Thymus (tissue), 11 donors: ENCODE data around the gene EEFSEC. TPM values are rescaled to one million over a fixed set of nuclear protein-coding genes. Genes with fewer than 3 reads are reported as not detected.
A peak's percentile ranks its signal among the peaks of the same experiment; 100 is the strongest.

Experiments used
- DNase-seq, 9 donors: peaks; one replicate each; pipeline ENCODE4 v3.0.0-alpha.2; 2013; ENCODE audit warnings: low spot score in 9 of 9, low read depth in 6 of 9, missing footprints in 1 of 9
- H3K27ac ChIP-seq, 2 donors: one replicate each; pipeline ENCODE4 v1.5.1; 2013; ENCODE audit warnings: control low read depth in 1 of 2, low read depth in 1 of 2, low read length in 1 of 2, mild to moderate bottlenecking in 1 of 2, moderate library complexity in 1 of 2
- H3K27me3 ChIP-seq, 2 donors: one replicate each; pipeline ENCODE4 v1.5.1; 2013; ENCODE audit warnings: low read length in 1 of 2; ENCODE audit not compliant: control insufficient read depth in 2 of 2, insufficient read depth in 1 of 2
- H3K36me3 ChIP-seq, 2 donors: one replicate each; pipeline ENCODE4 v1.5.1; 2013; ENCODE audit warnings: low read length in 1 of 2, mild to moderate bottlenecking in 1 of 2, moderate library complexity in 1 of 2; ENCODE audit not compliant: control insufficient read depth in 2 of 2, insufficient read depth in 2 of 2
- H3K4me1 ChIP-seq, 2 donors: one replicate each; pipeline ENCODE4 v1.5.1; 2013; ENCODE audit warnings: low read length in 2 of 2; ENCODE audit not compliant: control insufficient read depth in 2 of 2, insufficient read depth in 2 of 2
- H3K4me3 ChIP-seq, 2 donors: one replicate each; pipeline ENCODE4 v1.5.1; 2013; ENCODE audit warnings: low read length in 2 of 2, control low read depth in 1 of 2, mild to moderate bottlenecking in 1 of 2
- H3K9me3 ChIP-seq, 2 donors: one replicate each; pipeline ENCODE4 v1.5.1; 2013; ENCODE audit warnings: low read length in 1 of 2, mild to moderate bottlenecking in 1 of 2; ENCODE audit not compliant: control insufficient read depth in 2 of 2, insufficient read depth in 1 of 2
- WGBS: extraction: QIAGEN DNeasy Blood & Tissue Kit; methylation state at CpG from one replicate; pipeline ENCODE4 v1.1.7; 2013; 5-methylcytosine and 5-hydroxymethylcytosine counted together
- polyA plus RNA-seq: library from polyadenylated mRNA; stranded (reverse); fragments of 200-250 nt; gene quantifications from one replicate; pipeline ENCODE4 v1.2.3, GENCODE V29; 2013
- total RNA-seq: library from RNA; stranded (reverse); fragments of 120-200 nt; gene quantifications from one replicate; pipeline ENCODE4 v1.2.4, GENCODE V29; 2013
- donor health status: healthy.

EEFSEC gene
- total and polyA plus RNA-seq, 2 donors = 6.5 to 13.1 TPM

- peaks cover 0 to 10% of the 10 kb centered on the region in 2 donors for H3K9me3 ChIP-seq
- H3K36me3 ChIP-seq = no peaks in the 10 kb centered on the region
- H3K4me1 ChIP-seq = peaks cover 0 to 12% of the 10 kb centered on the region in 2 donors
- H3K4me3 ChIP-seq = no peak overlapping the region
- WGBS = 86% methylated on average over 3 of the region's 3 CpGs
- no peak overlapping the region for H3K27ac ChIP-seq
- no peak for DNase-seq
- peaks cover 0 to 34% of the 10 kb centered on the region in 2 donors for H3K27me3 ChIP-seq
Observed at GRCh38 chr3:128443771-128444170, 290.5 kb downstream of the EEFSEC start.

DNA sequence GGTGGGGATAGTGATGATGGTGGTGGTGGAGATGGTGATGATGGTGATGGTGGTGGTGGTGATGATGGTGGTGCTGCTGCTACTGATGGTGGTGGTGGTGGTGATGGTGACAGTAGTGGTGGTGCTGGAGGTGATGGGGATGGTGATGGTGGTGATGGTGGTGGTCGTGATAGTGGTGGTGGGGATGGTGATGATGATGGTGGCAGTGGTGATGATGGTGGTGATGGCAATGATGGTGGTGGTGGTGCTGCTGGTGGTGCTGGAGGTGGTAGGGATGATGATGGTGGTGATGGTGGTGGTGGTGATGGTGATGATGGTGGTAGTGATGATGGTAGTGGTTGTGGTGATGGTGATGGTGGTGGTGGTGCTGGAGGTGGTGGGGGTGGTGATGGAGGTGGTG lies 292.1 kb downstream of the EEFSEC start:
- 95% methylated on average over 1 of the region's 1 CpG for WGBS
- Histone ChIP-seq H3K27me3 (peaks cover 0 to 25% of the 10 kb centered on the region in 2 donors), H3K4me3 (no peak overlapping the region), H3K27ac (no peak overlapping the region), H3K36me3 (no peaks in the 10 kb centered on the region), H3K9me3 (peaks cover 0 to 10% of the 10 kb centered on the region in 2 donors), H3K4me1 (peaks cover 0 to 13% of the 10 kb centered on the region in 2 donors)
- no peak for DNase-seq

DNA sequence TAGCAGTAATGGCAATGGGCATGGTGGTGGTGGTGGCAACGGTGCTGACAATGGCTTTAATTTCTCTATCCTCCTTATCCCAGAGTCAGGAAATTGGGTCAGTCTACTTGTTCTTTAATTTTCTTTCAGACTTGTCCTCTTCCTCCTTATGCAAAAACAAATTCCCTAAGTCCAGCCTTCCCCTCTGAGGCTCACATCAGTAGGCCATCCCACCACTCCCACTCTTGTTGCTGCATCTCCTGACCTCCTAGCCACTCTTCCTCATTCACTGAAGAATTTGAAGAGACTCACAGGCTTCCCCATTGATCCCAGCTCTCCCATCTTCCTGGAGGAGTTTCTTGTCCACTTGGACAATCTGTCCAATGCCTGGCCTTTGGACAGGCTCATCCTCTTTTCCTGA lies 293.5 kb downstream of the EEFSEC start:
- H3K4me3 ChIP-seq = no peak overlapping the region
- WGBS = 90% methylated on average over 1 of the region's 1 CpG
- no peak for DNase-seq

GRCh38 chr3:128447561-128448013 lies 294.3 kb downstream of the EEFSEC start:
- H3K4me1 ChIP-seq = peaks cover 0 to 13% of the 10 kb centered on the region in 2 donors
- H3K27ac ChIP-seq = no peak overlapping the region
- WGBS = 96% methylated on average over 3 of the region's 3 CpGs
- peaks cover 0 to 10% of the 10 kb centered on the region in 2 donors for H3K9me3 ChIP-seq
- H3K36me3 ChIP-seq = no peaks in the 10 kb centered on the region
- peaks cover 0 to 20% of the 10 kb centered on the region in 2 donors for H3K27me3 ChIP-seq
- H3K4me3 ChIP-seq = no peak overlapping the region
- peak in 1 of 9 donors; percentile 18 for DNase-seq

More for the DNA sequence above, 293.5 kb downstream of the EEFSEC start:
- Histone ChIP-seq H3K27me3 (peaks cover 0 to 16% of the 10 kb centered on the region in 2 donors), H3K4me1 (peaks cover 0 to 13% of the 10 kb centered on the region in 2 donors), H3K9me3 (peaks cover 0 to 10% of the 10 kb centered on the region in 2 donors), H3K36me3 (no peaks in the 10 kb centered on the region), H3K27ac (no peak overlapping the region)

- Histone ChIP-seq H3K36me3 (no peaks in the 10 kb centered on the region), H3K4me3 (no peak overlapping the region), H3K4me1 (peaks cover 0 to 13% of the 10 kb centered on the region in 2 donors), H3K9me3 (peaks cover 0 to 10% of the 10 kb centered on the region in 2 donors), H3K27ac (no peak overlapping the region), H3K27me3 (peaks cover 3 to 27% of the 10 kb centered on the region in 2 donors)
- peak in 2 of 9 donors; percentile 21 to 58 for DNase-seq
- WGBS = 42% methylated on average over 6 of the region's 6 CpGs
Observed at GRCh38 chr3:128448491-128448890, 295.2 kb downstream of the EEFSEC start.

- no peak overlapping the region for H3K4me3 ChIP-seq
- DNase-seq = no peak
- peaks cover 0 to 13% of the 10 kb centered on the region in 2 donors for H3K4me1 ChIP-seq
- H3K27me3 ChIP-seq = peaks cover 3 to 28% of the 10 kb centered on the region in 2 donors
- peaks cover 0 to 10% of the 10 kb centered on the region in 2 donors for H3K9me3 ChIP-seq
- H3K27ac ChIP-seq = no peak overlapping the region
- WGBS = 93% methylated on average over 6 of the region's 6 CpGs
- H3K36me3 ChIP-seq = no peaks in the 10 kb centered on the region
Observed at GRCh38 chr3:128449111-128449638, 295.9 kb downstream of the EEFSEC start.

GRCh38 chr3:128452120-128452519 lies 298.8 kb downstream of the EEFSEC start:
- peaks cover 3 to 55% of the 10 kb centered on the region in 2 donors for H3K27me3 ChIP-seq
- H3K4me3 ChIP-seq = no peak overlapping the region
- whole genome bisulfite sequencing = 97% methylated on average over 9 of the region's 9 CpGs
- no peaks in the 10 kb centered on the region for H3K36me3 ChIP-seq
- H3K4me1 ChIP-seq = peaks cover 0 to 13% of the 10 kb centered on the region in 2 donors
- no peak for DNase-seq
- no peak overlapping the region for H3K27ac ChIP-seq
- H3K9me3 ChIP-seq = peaks cover 0 to 9% of the 10 kb centered on the region in 2 donors

GRCh38 chr3:128452678-128453275 lies 299.5 kb downstream of the EEFSEC start:
- no peaks in the 10 kb centered on the region for H3K36me3 ChIP-seq
- H3K27ac ChIP-seq = no peak overlapping the region
- H3K27me3 ChIP-seq = peaks cover 3 to 61% of the 10 kb centered on the region in 2 donors
- 94% methylated on average over 21 of the region's 21 CpGs for WGBS
- H3K9me3 ChIP-seq = peaks cover 0 to 3% of the 10 kb centered on the region in 2 donors
- H3K4me1 ChIP-seq = peaks cover 0 to 11% of the 10 kb centered on the region in 2 donors
- no peak for DNase-seq
- H3K4me3 ChIP-seq = no peak overlapping the region

DNA sequence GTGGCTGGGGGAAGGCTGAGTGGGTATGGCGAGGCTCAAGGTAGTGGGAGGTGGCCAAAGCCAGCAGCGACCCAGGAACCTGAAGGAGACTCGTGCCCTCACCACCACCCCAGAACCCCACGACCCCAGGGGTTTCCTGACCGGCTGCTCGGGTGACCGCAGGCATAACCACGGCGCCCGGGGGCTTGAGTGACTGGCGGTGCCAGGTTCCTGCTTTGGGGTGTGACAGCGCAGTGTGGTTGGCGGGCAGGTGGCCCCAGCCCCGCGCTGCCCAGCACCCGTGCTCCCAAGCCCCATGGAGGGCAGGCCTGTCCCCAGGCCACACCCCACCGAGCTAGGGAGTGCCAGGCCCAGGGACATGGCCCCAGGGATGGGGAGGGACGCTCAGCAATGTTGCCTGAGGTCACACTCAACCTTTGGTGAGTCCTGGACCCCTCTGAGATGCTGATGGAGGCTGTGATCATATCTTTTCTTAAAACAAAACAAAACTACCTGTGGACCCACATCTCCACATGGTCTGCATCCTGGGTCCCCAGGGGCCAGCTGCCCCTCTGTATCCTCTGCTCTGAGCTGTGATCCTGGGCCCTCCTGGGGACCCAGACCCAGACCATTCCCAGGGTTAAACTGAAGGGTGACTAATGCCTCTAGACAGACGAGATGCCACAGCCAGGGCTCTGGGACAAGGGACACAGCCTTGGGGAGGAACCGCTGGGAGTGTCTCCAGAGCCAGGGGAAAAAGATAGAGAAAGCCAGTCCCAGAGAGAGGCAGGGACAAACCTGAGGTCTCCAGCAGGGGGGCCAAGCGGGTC lies 300.4 kb downstream of the EEFSEC start:
- Histone ChIP-seq H3K27ac (no peak overlapping the region), H3K36me3 (no peaks in the 10 kb centered on the region), H3K27me3 (peaks cover 3 to 69% of the 10 kb centered on the region in 2 donors), H3K9me3 (no peaks in the 10 kb centered on the region), H3K4me1 (peaks cover 0 to 2% of the 10 kb centered on the region in 2 donors), H3K4me3 (no peak overlapping the region)
- DNase-seq = no peak
- WGBS = 20% methylated on average over 21 of the region's 21 CpGs
